NT2/D1 (cell line): ENCODE measurements around the gene ZNF205.

Experiments
- YY1 ChIP-seq: IDR thresholded peaks from 2 replicates; pipeline ENCODE4 v1.6.1; 2011; ENCODE audit not compliant: insufficient read length, insufficient read depth
- ZNF274 ChIP-seq: IDR thresholded peaks from 2 replicates; pipeline ENCODE4 v1.6.1; 2011; ENCODE audit warnings: mild to moderate bottlenecking, low read depth, low read length

DNA sequence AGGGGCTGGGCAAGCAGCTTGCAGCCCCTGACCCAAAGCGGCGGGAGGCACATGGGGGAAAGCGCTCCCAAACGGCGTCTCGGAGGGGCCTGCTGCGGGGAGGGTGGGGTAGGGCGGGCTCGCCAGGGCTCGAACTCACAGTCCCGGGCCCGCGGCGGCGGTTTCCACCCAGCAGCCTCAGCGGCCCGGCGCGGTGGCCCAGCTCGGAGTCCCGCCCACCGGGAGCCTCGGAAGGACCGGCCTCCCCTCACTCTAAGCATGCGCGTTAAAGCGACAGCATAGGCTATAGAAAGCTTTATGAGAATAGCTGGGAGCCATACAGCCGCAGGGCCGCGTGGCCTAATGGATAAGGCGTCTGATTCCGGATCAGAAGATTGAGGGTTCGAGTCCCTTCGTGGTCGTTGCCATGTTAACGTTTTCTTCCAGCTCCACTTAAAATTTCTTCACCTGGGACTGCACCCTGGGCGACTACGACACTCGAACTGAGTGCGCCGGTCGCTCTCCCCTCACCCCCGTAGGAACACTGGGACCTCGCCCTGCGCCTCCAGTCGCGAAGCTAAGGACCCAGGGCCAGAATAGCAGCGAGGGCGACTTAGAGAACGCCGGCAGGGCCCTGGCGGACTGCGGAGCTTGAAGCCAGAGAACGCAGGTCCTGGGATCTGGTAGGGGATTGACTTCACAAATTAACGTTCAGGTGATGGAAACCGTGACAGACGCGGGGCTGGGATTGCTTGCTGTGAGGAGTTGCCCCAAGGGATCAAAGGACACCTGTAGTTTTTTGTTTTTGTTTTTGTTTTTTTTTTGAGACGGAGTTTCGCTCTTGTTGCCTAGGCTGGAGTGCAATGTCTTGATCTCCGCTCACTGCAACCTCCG lies 38.2 kb downstream of the ZNF205 start:
- TF ChIP-seq ZNF274 (no peak), YY1 (no peak)
